ENCODE data around the gene IRF2.

Gene IRF2

DNA sequence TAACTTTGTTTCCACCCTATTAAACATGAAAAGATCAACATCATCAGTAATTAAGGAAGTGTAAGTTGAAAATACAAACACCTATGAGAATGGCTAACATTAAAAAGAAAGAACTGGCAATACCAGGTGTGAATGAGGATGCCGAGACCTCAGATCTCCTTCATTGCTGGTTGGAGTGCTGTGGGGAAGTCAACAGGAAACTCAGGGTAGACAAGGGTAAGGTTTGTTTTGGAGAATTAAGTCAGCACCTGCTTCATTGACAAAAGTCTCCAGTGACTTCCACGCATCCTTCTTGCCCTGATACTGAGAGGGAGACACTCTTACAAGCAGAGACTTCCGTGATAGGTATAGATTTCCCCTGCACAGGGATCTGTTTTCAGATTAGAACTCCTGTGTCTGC lies 106.1 kb downstream of the IRF2 start:
- DNase-seq (ENCODE audit: low spot score), result no peak

DNA sequence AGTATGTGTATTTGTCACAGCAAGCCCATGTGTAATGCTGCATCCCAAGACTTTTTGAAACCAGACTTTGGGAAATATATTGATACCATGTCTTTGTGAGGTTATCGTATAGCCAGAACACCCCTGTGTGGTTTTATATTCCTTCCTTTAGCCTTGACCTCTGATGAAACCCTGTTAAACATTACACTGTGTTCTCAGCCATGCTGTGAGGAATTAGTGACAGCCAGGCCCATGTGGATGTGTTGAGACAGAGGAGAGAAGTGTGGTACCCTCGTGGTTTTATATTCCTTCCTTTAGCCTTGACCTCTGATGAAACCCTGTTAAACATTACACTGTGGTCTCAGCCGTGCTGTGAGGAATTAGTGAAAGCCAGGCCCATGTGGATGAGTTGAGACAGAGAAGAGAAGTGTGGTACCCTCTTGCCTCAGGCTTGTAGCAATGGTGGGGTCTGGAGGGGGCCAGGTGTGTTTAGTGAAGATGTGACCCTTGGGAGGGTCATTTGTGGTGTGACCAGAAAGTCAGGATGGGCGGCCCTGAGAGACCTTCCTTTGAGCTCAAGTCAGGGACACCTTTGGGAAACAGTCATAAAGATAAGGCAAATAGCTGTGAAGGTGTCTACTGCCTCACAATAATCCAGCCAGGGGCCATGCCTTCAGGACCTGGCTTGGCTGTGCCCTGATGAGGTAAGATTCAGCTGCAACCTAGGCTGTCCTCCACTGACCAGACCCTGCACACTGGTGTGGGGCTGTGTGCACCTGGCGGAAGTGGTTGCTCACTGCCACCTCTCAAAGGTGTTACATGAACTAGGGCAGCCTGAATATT lies 110.0 kb downstream of the IRF2 start:
- DNase-seq (ENCODE audit: low spot score), result no peak

DNA sequence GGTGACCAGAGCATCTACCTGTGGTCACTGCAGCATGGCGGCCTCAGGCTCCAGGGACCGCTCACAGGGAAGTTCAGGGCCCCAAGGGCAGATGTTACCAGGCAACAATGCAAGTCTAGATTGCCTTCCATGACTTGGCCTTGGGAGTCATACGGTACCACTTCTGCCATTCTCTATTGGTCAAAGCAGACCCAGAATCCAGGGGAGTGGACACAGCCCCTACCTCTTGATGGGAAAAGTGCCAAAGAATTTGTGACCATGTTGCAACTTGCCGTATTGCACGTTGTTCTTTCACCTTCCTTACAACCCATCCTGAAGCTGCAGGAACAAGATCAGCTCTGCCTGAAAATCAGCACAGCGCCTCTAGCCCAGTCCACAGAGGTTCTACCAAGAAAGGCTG lies 111.1 kb downstream of the IRF2 start:
- DNase-seq (ENCODE audit: low spot score), result no peak

GRCh38 chr4:184362396-184362795 lies 112.0 kb downstream of the IRF2 start:
- no peak for DNase-seq (ENCODE audit: low spot score)

DNA sequence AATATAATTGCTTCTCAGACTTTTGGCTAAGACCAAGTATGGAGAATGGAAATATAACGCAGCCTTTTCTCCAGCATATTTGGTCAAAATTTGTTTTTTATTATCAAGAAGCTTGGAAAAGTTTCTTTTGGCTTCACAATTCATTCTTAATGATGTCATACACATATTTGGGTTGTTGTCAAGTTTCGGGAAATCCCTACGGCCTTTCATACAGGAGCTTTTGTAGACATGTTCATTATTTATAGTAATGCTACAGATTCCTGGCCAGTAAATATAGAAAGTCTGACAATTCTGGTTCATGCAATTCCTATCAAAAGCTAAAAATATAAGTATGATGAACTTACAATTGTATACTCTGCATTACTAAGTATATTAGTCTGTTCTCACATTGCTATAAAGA lies 112.9 kb downstream of the IRF2 start:
- no peak for DNase-seq (ENCODE audit: low spot score)

- DNase-seq (ENCODE audit: low spot score), result no peak
Observed at GRCh38 chr4:184359888-184360287, 114.5 kb downstream of the IRF2 start.

DNA sequence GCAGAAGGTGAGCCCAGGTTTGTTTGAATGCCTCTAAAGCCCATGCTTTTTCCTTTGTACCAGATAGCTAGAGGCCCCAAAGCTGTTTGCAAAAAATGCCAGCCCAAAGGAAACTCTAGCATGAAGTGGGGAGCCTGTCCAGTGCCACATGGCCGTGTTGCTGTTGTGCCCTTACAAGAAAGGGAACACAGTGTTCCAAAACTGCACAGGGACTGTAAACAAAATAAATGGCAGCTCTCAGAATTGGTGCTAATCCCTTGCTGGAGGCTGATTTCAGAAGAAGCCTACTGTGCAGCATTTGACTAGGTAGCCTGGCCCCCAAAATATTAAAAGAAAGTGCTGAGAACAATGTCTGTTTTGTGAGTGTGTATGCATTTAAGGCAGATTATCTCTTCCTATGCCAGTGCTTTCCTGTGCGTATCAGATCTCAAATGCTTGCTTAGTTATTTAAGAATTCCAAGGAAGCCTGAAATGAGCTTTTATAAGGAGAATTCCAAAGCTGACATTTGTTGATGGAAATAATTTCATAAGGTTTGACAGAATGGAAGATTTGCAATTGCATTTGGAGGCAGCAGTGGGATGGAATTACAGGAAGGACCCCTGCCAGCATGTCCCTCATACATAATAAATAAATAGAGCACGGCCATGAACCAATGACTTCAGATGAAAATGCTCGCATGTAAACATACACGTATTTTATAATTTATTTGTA lies 115.7 kb downstream of the IRF2 start:
- no peak for DNase-seq (ENCODE audit: low spot score)

DNA sequence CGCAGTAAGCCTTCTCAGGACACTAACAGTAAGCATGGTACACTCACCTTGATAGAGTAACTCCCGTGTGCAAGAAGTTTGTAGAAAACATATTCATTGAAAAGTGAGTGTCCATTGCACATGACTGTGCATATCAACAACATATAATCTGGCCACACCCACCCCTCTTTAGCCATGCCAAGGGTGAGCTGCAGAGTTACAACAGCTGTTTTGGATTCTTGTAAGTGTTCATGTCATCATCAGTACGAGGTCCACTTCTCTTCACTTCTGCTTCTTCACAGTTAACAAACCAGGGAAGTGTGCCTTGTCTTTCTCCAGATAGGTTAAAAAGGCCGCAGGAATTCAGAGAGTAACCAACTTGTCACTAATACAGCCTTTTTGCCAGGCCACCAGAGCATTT lies 116.6 kb downstream of the IRF2 start:
- DNase-seq (ENCODE audit: low spot score), result no peak

DNA sequence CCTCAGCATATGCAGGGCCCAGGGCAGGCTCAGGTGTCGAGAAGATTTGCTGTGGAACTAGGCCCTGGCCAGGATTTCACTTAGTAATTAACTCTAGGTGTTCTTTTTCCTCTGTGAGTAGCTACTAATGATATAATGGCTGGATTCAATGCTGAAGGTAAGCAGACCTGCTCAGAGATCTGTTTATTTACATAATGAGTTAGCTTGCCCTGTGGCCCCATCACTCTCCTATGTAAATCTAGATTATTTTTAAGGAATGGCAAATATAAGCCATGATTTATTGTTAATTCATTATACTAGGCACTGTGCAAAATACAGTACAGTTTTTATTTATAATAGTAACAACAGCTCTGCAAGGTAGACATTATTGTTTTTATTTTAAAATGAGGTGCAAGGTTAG lies 117.2 kb downstream of the IRF2 start:
- DNase-seq (ENCODE audit: low spot score), result no peak

DNA sequence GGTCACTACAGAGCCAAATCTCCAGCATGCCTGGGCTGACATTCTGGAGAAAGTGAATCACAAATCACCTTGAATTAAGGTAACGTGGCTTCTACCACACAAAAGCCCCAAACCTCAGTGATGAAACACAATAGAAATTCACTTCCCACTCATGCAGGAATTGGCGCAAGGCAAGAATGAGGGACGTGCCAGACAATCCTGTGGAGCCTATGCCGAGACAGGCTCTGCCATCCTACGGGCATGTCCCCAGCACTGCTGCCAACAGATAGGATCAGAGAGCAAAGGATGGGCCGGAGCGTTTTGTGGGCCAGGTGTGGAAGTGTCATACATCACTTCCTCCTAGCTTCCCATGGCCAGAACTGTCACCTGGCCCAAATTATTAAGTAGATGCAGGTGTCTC lies 118.0 kb downstream of the IRF2 start:
- DNase-seq (ENCODE audit: low spot score), result no peak

GRCh38 chr4:184355857-184356256 lies 118.5 kb downstream of the IRF2 start:
- DNase-seq (ENCODE audit: low spot score), result no peak

DNA sequence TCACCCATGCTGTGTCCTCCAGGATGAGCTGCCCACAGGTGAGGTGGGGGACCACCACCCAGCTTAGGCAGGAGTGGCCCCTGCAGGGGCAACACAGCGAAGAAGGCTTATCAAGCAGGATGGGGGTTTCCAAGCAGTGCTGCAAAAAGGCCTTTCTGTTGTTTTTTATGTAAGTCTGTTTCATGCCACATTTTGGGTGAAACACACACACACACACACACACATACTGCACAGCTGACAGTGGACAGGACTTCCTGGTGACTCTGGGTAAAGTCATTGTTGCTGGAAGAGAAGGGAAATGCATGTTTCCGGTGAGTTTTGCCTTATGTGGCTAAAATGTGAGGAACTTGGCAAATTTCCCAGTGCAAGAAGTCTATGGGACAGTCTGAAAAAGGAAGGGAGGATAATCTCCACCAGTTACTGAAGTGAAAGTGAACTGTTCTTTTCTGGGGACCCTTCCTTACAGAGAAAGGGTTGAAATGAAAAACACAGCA lies 119.2 kb downstream of the IRF2 start:
- DNase-seq (ENCODE audit: low spot score), result no peak

DNA sequence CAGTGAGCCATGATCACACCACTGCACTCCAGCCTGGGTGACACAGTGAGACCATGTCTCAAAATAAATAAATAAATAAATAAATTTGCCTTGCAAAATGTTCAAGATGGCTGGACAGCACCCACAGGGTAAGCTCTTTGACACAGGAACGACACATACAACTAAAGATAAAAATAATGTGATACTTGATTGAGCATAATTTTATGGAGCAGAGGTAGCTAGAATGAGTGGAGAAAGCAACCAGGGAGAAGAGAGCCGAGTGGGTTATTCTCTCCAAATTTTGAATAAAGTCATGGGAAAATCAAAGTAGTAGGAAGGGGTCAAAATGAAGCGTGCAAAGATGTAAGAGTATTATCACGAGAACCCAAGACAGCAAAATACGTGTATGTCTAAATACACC lies 121.5 kb downstream of the IRF2 start:
- DNase-seq (ENCODE audit: low spot score), result no peak

- no peak for DNase-seq (ENCODE audit: low spot score)
Observed at GRCh38 chr4:184351560-184352451, 122.5 kb downstream of the IRF2 start.

- no peak for DNase-seq (ENCODE audit: low spot score)
Observed at GRCh38 chr4:184350964-184351363, 123.4 kb downstream of the IRF2 start.

- no peak for DNase-seq (ENCODE audit: low spot score)
Observed at GRCh38 chr4:184350213-184350817, 124.0 kb downstream of the IRF2 start.

DNA sequence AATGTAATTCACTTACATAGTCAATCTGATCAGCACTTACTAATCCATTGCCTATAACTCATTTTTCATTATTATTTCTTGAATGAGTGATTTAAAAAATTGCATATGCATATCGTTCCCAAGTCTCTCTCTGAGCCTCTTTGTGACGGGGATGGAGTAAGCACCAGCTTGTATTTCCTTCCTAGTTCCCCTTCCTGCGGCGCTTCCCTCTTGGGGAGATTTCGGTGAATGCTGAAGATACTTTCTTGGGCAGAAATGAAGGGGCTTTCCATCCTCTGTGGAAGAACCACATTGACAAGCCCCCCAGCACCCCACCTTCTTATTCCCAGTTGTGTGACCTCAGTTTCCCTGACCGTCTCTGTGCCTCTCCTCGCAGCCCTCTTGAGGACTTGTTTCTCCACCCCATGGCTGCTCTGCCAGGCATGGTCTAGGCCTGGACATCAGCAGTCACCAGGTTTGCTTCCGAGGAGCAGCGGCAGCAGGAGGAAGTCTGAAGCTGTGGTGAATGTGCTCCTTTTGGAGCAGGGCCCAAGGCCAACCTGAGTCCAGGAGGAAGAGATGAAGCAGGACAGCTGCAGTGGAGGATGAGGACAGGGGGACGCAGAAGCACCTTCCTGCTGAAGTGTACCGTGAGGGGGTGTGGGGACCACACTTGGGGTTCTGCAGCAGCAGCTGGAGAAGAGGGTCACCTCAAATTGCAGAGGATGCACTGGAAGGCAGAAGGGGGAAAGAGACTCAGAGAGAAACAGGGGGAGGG lies 124.9 kb downstream of the IRF2 start:
- no peak for DNase-seq (ENCODE audit: low spot score)

DNA sequence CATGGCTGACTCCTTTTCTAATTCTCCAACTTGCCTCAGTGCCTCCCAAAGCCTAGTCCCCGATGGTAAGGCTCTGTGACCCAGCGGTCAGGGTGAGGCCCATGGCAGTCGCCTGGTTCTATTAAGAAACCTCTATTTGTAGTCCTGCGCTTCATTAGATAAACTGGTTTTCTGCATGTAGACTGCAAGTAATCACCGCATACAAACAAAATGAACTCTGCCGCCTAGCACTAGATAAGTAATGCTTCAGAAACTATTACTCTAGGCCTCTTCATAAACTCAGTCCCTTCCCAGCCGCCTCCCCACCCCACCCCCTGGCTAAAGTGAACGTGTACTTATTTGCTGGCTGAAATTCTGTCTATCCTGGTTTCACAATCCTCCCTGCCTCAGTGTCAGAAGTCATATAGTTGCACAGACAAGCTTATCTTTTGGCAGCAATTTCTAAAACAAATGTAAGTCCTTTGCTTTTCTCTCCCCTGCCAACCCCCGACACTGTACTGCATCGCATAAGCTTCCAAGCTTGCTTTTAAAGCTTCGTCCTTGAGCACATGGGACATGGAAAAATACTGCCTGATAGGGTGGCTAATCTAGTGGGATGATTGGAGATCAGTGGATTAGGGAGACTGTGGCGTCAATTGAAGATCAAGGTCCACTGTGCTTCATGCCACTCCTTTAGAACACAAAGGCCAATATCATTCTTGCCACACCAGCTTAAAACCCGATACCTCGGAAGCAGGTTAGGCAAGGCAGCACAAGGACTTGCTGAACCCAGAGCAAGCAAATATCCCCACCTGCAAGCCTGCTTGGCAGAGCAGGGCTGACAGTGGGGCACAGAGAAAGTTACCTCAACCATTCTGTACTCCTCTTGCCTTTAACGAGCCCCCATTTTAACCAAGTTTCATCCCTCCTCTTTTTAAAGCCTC lies 125.8 kb downstream of the IRF2 start:
- DNase-seq (ENCODE audit: low spot score), result no peak

- DNase-seq (ENCODE audit: low spot score), result peak; percentile 90
Observed at GRCh38 chr4:184347251-184348239, 126.8 kb downstream of the IRF2 start.
